NT2/D1 (cell line): ENCODE data around the gene TEX101.
"Not testable (repeated sequence)": the region's sequence is repeated elsewhere in the genome, so short reads cannot be mapped to it uniquely, and the experiment has no call there.

Experiments used
- DNase-seq: peaks from one replicate; pipeline ENCODE4 v3.0.0-alpha.2; 2011; ENCODE audit warnings: low read depth, low spot score
- H3K27me3 ChIP-seq: 2 replicates; pipeline ENCODE4 v1.6.0; 2011; ENCODE audit warnings: mild to moderate bottlenecking; ENCODE audit not compliant: insufficient read length, insufficient read depth
- H3K36me3 ChIP-seq: 2 replicates; pipeline ENCODE4 v1.6.1; 2011; ENCODE audit warnings: mild to moderate bottlenecking, low read length, mixed read lengths; ENCODE audit not compliant: insufficient read depth, insufficient read length
- H3K4me1 ChIP-seq: 2 replicates; pipeline ENCODE4 v1.5.1; 2011; ENCODE audit not compliant: insufficient read depth, insufficient read length
- H3K4me3 ChIP-seq: 2 replicates; pipeline ENCODE4 v1.5.1; 2011; ENCODE audit warnings: low read depth; ENCODE audit not compliant: insufficient read length
- H3K9ac ChIP-seq: 2 replicates; pipeline ENCODE4 v1.6.0; 2011; ENCODE audit warnings: low read depth; ENCODE audit not compliant: insufficient read length
- H3K9me3 ChIP-seq: 2 replicates; pipeline ENCODE4 v1.5.1; 2011; ENCODE audit warnings: mild to moderate bottlenecking, low read length; ENCODE audit not compliant: insufficient read depth
- SUZ12 ChIP-seq: IDR thresholded peaks from 2 replicates; pipeline ENCODE4 v1.6.1; 2011; ENCODE audit not compliant: insufficient read length, insufficient read depth; ENCODE audit errors: extremely low read depth
- YY1 ChIP-seq: IDR thresholded peaks from 2 replicates; pipeline ENCODE4 v1.6.1; 2011; ENCODE audit not compliant: insufficient read length, insufficient read depth
- ZNF274 ChIP-seq: IDR thresholded peaks from 2 replicates; pipeline ENCODE4 v1.6.1; 2011; ENCODE audit warnings: mild to moderate bottlenecking, low read depth, low read length

The TEX101 gene

GRCh38 chr19:43380771-43381386 lies 33.8 kb upstream of the TEX101 start:
- Histone ChIP-seq H3K9ac (no peak overlapping the region), H3K4me1 (peaks cover 3% of the 10 kb centered on the region), H3K4me3 (no peak overlapping the region), H3K36me3 (no peaks in the 10 kb centered on the region), H3K9me3 (no peaks in the 10 kb centered on the region), H3K27me3 (no peaks in the 10 kb centered on the region)
- no peak for DNase-seq
- no peak for TF ChIP-seq SUZ12
- TF ChIP-seq ZNF274 = no peak
- TF ChIP-seq YY1 = no peak

GRCh38 chr19:43382586-43383216 lies 32.0 kb upstream of the TEX101 start:
- H3K9me3 ChIP-seq, H3K4me1 ChIP-seq, H3K36me3 ChIP-seq, H3K4me3 ChIP-seq, H3K27me3 ChIP-seq, DNase-seq, H3K9ac ChIP-seq: not testable (repeated sequence)

GRCh38 chr19:43383254-43383653 lies 31.4 kb upstream of the TEX101 start:
- H3K9ac ChIP-seq, H3K36me3 ChIP-seq, DNase-seq, H3K9me3 ChIP-seq, H3K4me1 ChIP-seq, H3K27me3 ChIP-seq, H3K4me3 ChIP-seq: not testable (repeated sequence)

GRCh38 chr19:43383759-43384158 lies 30.9 kb upstream of the TEX101 start:
- H3K4me3 ChIP-seq, DNase-seq, H3K4me1 ChIP-seq, H3K9ac ChIP-seq, H3K27me3 ChIP-seq, H3K36me3 ChIP-seq, H3K9me3 ChIP-seq: not testable (repeated sequence)

- H3K4me1 ChIP-seq, H3K27me3 ChIP-seq, DNase-seq, H3K36me3 ChIP-seq, H3K4me3 ChIP-seq, H3K9ac ChIP-seq, H3K9me3 ChIP-seq: not testable (repeated sequence)
Measured at GRCh38 chr19:43390903-43391551, 23.7 kb upstream of the TEX101 start.

GRCh38 chr19:43391552-43391935 lies 23.1 kb upstream of the TEX101 start:
- not testable (repeated sequence) for H3K27me3 ChIP-seq, H3K9me3 ChIP-seq, DNase-seq, H3K4me3 ChIP-seq, H3K9ac ChIP-seq, H3K36me3 ChIP-seq, H3K4me1 ChIP-seq

- H3K36me3 ChIP-seq, H3K4me3 ChIP-seq, H3K27me3 ChIP-seq, DNase-seq, H3K9me3 ChIP-seq, H3K4me1 ChIP-seq, H3K9ac ChIP-seq: not testable (repeated sequence)
Measured at GRCh38 chr19:43393501-43393900, 21.2 kb upstream of the TEX101 start.

GRCh38 chr19:43395561-43395960 lies 19.1 kb upstream of the TEX101 start:
- TF ChIP-seq YY1 (no peak), SUZ12 (no peak), ZNF274 (no peak)
- Histone ChIP-seq H3K9me3 (no peaks in the 10 kb centered on the region), H3K4me1 (no peaks in the 10 kb centered on the region), H3K9ac (no peak overlapping the region), H3K36me3 (no peaks in the 10 kb centered on the region), H3K4me3 (no peak overlapping the region), H3K27me3 (no peaks in the 10 kb centered on the region)
- no peak for DNase-seq
